Measurements from ENCODE around the gene INSIG1.

DNA sequence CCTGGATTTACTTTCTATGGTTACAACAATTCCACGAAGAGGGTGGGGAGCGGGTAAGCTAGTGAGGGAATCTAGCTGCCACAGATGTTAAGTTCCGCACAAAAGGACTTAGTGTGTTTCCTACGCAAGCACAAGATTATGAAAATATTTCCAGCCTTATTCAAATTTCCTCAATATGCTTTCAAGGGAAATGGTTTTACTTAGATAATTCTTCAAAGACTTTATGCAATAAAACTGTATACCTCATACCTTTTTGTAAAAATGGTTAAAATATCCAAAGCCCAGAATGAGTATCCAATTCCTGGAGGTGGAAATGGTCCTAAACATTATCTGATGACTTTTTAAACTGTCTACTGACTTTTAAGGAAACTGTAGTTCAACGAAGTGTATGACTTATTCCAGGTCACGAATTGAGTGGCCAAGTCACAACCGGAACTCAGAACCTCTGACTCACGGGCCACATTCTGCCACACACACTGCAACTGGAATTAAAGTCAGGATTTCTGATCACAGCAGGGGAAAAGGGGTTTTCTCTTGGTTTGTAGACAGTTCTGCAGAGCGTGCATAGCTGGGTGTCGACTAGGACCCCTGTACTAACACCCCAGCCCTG is 20.2 kb upstream of the INSIG1 start:
- TF ChIP-seq, protein P1, sequence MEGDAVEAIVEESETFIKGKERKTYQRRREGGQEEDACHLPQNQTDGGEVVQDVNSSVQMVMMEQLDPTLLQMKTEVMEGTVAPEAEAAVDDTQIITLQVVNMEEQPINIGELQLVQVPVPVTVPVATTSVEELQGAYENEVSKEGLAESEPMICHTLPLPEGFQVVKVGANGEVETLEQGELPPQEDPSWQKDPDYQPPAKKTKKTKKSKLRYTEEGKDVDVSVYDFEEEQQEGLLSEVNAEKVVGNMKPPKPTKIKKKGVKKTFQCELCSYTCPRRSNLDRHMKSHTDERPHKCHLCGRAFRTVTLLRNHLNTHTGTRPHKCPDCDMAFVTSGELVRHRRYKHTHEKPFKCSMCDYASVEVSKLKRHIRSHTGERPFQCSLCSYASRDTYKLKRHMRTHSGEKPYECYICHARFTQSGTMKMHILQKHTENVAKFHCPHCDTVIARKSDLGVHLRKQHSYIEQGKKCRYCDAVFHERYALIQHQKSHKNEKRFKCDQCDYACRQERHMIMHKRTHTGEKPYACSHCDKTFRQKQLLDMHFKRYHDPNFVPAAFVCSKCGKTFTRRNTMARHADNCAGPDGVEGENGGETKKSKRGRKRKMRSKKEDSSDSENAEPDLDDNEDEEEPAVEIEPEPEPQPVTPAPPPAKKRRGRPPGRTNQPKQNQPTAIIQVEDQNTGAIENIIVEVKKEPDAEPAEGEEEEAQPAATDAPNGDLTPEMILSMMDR (conservative IDR thresholded peaks at IDR 0.05; ENCODE audit: low read depth in 2 of 2): no peak
- TF ChIP-seq EZH2 (IDR thresholded peaks at IDR 0.05; ENCODE audit: low read depth, unreplicated experiment) (no peak), CREB1 (CRISPR knock-in tag; IDR thresholded peaks at IDR 0.05; ENCODE audit: low read depth) (no peak), ZNF331 (CRISPR knock-in tag; IDR thresholded peaks at IDR 0.05; ENCODE audit: low read depth) (no peak), EZH2phosphoT487 (IDR thresholded peaks at IDR 0.05; ENCODE audit: unreplicated experiment) (no peak), POLR2AphosphoS5 (IDR thresholded peaks at IDR 0.05; ENCODE audit: low read depth) (no peak), JUNB (IDR thresholded peaks at IDR 0.05; ENCODE audit: unreplicated experiment) (no peak)
- TF ChIP-seq, protein P2, sequence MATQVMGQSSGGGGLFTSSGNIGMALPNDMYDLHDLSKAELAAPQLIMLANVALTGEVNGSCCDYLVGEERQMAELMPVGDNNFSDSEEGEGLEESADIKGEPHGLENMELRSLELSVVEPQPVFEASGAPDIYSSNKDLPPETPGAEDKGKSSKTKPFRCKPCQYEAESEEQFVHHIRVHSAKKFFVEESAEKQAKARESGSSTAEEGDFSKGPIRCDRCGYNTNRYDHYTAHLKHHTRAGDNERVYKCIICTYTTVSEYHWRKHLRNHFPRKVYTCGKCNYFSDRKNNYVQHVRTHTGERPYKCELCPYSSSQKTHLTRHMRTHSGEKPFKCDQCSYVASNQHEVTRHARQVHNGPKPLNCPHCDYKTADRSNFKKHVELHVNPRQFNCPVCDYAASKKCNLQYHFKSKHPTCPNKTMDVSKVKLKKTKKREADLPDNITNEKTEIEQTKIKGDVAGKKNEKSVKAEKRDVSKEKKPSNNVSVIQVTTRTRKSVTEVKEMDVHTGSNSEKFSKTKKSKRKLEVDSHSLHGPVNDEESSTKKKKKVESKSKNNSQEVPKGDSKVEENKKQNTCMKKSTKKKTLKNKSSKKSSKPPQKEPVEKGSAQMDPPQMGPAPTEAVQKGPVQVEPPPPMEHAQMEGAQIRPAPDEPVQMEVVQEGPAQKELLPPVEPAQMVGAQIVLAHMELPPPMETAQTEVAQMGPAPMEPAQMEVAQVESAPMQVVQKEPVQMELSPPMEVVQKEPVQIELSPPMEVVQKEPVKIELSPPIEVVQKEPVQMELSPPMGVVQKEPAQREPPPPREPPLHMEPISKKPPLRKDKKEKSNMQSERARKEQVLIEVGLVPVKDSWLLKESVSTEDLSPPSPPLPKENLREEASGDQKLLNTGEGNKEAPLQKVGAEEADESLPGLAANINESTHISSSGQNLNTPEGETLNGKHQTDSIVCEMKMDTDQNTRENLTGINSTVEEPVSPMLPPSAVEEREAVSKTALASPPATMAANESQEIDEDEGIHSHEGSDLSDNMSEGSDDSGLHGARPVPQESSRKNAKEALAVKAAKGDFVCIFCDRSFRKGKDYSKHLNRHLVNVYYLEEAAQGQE (IDR thresholded peaks at IDR 0.05; ENCODE audit: unreplicated experiment): no peak

All from GM23338 (cell line).